AG09319 (cell line): ENCODE data around the gene ZNF135.
A peak's percentile ranks its signal among the peaks of the same experiment; 100 is the strongest.

Experiments used
- DNase-seq: peaks from one replicate; pipeline ENCODE4 v3.0.0-alpha.2; 2010; ENCODE audit warnings: low read depth; ENCODE audit errors: extremely low read depth
- CTCF ChIP-seq: IDR thresholded peaks from 2 replicates; pipeline ENCODE4 v1.5.1; 2011; ENCODE audit warnings: low read depth, mild to moderate bottlenecking, inconsistent platforms, low read length, moderate library complexity

The ZNF135 gene

GRCh38 chr19:58022283-58022660, 36.8 kb upstream of the ZNF135 start:
- no peak for DNase-seq
- TF ChIP-seq CTCF, result no peak

- TF ChIP-seq CTCF, result no peak
- no peak for DNase-seq
Observed at GRCh38 chr19:58024661-58025060, 34.4 kb upstream of the ZNF135 start.

- DNase-seq, result peak; percentile 20
- TF ChIP-seq CTCF, result no peak
Observed at GRCh38 chr19:58033741-58034476, 25.2 kb upstream of the ZNF135 start, which contains the start of gene ZSCAN1. ZSCAN1 (plus strand) TSS chr19:58034025; CDS start chr19:58037837, 3,812 bp downstream.

- no peak for TF ChIP-seq CTCF
- DNase-seq, result no peak
Observed at GRCh38 chr19:58034477-58034793, 24.6 kb upstream of the ZNF135 start.

- DNase-seq, result no peak
- no peak for TF ChIP-seq CTCF
Observed at GRCh38 chr19:58035863-58036262, 23.2 kb upstream of the ZNF135 start.

GRCh38 chr19:58037927-58038687, 21.0 kb upstream of the ZNF135 start:
- DNase-seq, result no peak
- TF ChIP-seq CTCF, result no peak

GRCh38 chr19:58038688-58039204, 20.3 kb upstream of the ZNF135 start:
- DNase-seq, result no peak

More at GRCh38 chr19:58038688-58039204, 20.3 kb upstream of the ZNF135 start:
- no peak for TF ChIP-seq CTCF
